ENCODE results near the gene TRMT10B. TPM values are rescaled to one million over a fixed set of nuclear protein-coding genes. Genes with fewer than 3 reads are reported as not detected.

The TRMT10B gene
- total RNA-seq (10 to 100 TPM; 17.8 to 25.6 (median 21.6) TPM), total RNA-seq (6.0 to 25.7 (median 11.0) reads per million in 29 experiments)
- total RNA-seq (2013): 17.3 TPM

GRCh38 chr9:37753489-37754190 lies at the start of gene TRMT10B:
Gene TRMT10B, plus strand, starts transcription at chr9:37753805. Its CDS starts 8,127 bp downstream, at chr9:37761932.
- H3K4me1 ChIP-seq (ENCODE audit: control insufficient read depth in 1 of 2, extremely low read depth in 1 of 2, insufficient read depth in 2 of 2, low read length in 2 of 2): peaks cover 10 to 21% of the 10 kb centered on the region in 2 experiments
- peak within 1 kb of the TSS; percentile 77 to 97 for H3K4me3 ChIP-seq (ENCODE audit: control insufficient read depth in 1 of 2, extremely low read depth in 1 of 2, low read length in 1 of 2)
- H3K4me1 Mint-ChIP-seq: peaks cover 34 to 45% (median 43%) of the 10 kb centered on the region in 3 donors
- H3K27ac ChIP-seq (ENCODE audit: low read length): peak within 1 kb of the TSS; percentile 71
- H3K9me3 Mint-ChIP-seq: no peaks in the 10 kb centered on the region
- H3K36me3 Mint-ChIP-seq: no peaks in the 10 kb centered on the region
- ATAC-seq (replicated peaks in 1 of 4) (peak; percentile 94 to 96 (median 95)), DNase-seq (peak; percentile 37 to 82 (median 62))
- H3K27ac Mint-ChIP-seq: peak within 1 kb of the TSS; percentile 89 to 90
- POLR2A ChIA-PET: interaction anchor here in 1 of 2 donors (0.6 kb wide), 1 partner anchor 11 kb away, joined by 3 read pairs; no protein-coding TSS in a partner anchor
- no peaks in the 10 kb centered on the region for H3K27me3 ChIP-seq (replicated peaks in 1 of 2; ENCODE audit: control insufficient read depth in 2 of 2, extremely low read depth in 1 of 2, insufficient read depth in 2 of 2, low read length in 1 of 2)
- H3K36me3 ChIP-seq (ENCODE audit: control insufficient read depth in 2 of 2, extremely low read depth in 1 of 2, insufficient read depth in 1 of 2, low read length in 1 of 2): peaks cover 0 to 4% of the 10 kb centered on the region in 2 donors
- WGBS (ENCODE audit: insufficient coverage): 0% methylated on average over 25 of the region's 40 CpGs
- H3K9me3 ChIP-seq: no peaks in the 10 kb centered on the region
- no peaks in the 10 kb centered on the region for H3K27me3 Mint-ChIP-seq
- peak within 1 kb of the TSS; percentile 95 to 97 (median 96) for H3K4me3 Mint-ChIP-seq
- CTCF ChIA-PET: interaction anchor here in 1 of 2 donors (0.7 kb wide), 2 partner anchors 28 to 37 kb away, joined by 5 to 6 read pairs; no protein-coding TSS in a partner anchor

DNA sequence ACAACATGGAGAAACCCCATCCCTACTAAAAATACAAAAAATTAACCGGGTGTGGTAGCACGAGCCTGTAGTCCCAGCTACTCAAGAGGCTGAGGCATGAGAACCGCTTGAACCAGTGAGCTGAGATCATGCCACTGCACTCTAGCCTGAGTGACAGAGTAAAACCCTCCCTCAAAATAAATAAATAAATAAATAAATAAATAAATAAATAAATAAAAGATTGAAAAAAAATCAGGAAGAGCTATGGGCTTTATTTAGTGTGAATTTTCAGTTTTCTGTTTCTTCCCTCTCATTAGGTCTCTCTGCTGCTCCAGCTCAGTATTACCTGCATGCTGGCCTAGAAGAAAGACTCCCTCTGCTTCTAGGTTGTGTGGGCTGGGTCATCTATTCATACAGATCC lies 47.8 kb upstream of the TRMT10B start:
- H3K4me1 ChIP-seq (ENCODE audit: control insufficient read depth in 1 of 2, extremely low read depth in 1 of 2, insufficient read depth in 2 of 2, low read length in 2 of 2): no peaks in the 10 kb centered on the region
- DNase-seq (no peak), ATAC-seq (replicated peaks in 1 of 4) (no peak)
- WGBS (ENCODE audit: insufficient coverage): no CpG with 5 or more reads among the region's 3 CpGs
- no peak overlapping the region for H3K27ac Mint-ChIP-seq
- H3K27me3 Mint-ChIP-seq: peaks cover 24 to 25% of the 10 kb centered on the region in 2 donors
- ChIA-PET CTCF (no interaction called here), POLR2A (no interaction called here)
- no peak overlapping the region for H3K27ac ChIP-seq (ENCODE audit: low read length)
- H3K9me3 ChIP-seq: no peaks in the 10 kb centered on the region
- no peak overlapping the region for H3K4me3 Mint-ChIP-seq
- H3K4me1 Mint-ChIP-seq: no peaks in the 10 kb centered on the region
- H3K36me3 Mint-ChIP-seq: no peaks in the 10 kb centered on the region
- H3K36me3 ChIP-seq (ENCODE audit: control insufficient read depth in 2 of 2, extremely low read depth in 1 of 2, insufficient read depth in 1 of 2, low read length in 1 of 2): no peaks in the 10 kb centered on the region
- H3K4me3 ChIP-seq (ENCODE audit: control insufficient read depth in 1 of 2, extremely low read depth in 1 of 2, low read length in 1 of 2): no peak overlapping the region
- no peaks in the 10 kb centered on the region for H3K9me3 Mint-ChIP-seq
- peaks cover 0 to 5% of the 10 kb centered on the region in 2 experiments for H3K27me3 ChIP-seq (replicated peaks in 1 of 2; ENCODE audit: control insufficient read depth in 2 of 2, extremely low read depth in 1 of 2, insufficient read depth in 2 of 2, low read length in 1 of 2)

- POLR2A ChIA-PET: no interaction called here
- no peaks in the 10 kb centered on the region for H3K4me1 Mint-ChIP-seq
- peaks cover 20 to 25% of the 10 kb centered on the region in 2 donors for H3K27me3 Mint-ChIP-seq
- no peak for DNase-seq
- H3K4me1 ChIP-seq (ENCODE audit: control insufficient read depth in 1 of 2, extremely low read depth in 1 of 2, insufficient read depth in 2 of 2, low read length in 2 of 2): no peaks in the 10 kb centered on the region
- ATAC-seq (replicated peaks in 1 of 4): no peak
- no peaks in the 10 kb centered on the region for H3K9me3 Mint-ChIP-seq
- H3K27ac Mint-ChIP-seq: no peak overlapping the region
- WGBS (ENCODE audit: insufficient coverage): 78% methylated on average over 1 of the region's 3 CpGs
- no peak overlapping the region for H3K4me3 ChIP-seq (ENCODE audit: control insufficient read depth in 1 of 2, extremely low read depth in 1 of 2, low read length in 1 of 2)
- peaks cover 0 to 5% of the 10 kb centered on the region in 2 experiments for H3K27me3 ChIP-seq (replicated peaks in 1 of 2; ENCODE audit: control insufficient read depth in 2 of 2, extremely low read depth in 1 of 2, insufficient read depth in 2 of 2, low read length in 1 of 2)
- H3K4me3 Mint-ChIP-seq: no peak overlapping the region
- CTCF ChIA-PET: no interaction called here
- H3K36me3 Mint-ChIP-seq: no peaks in the 10 kb centered on the region
- H3K36me3 ChIP-seq (ENCODE audit: control insufficient read depth in 2 of 2, extremely low read depth in 1 of 2, insufficient read depth in 1 of 2, low read length in 1 of 2): no peaks in the 10 kb centered on the region
- no peaks in the 10 kb centered on the region for H3K9me3 ChIP-seq
- no peak overlapping the region for H3K27ac ChIP-seq (ENCODE audit: low read length)
Observed at GRCh38 chr9:37706290-37706689, 47.3 kb upstream of the TRMT10B start.

- H3K36me3 Mint-ChIP-seq: no peaks in the 10 kb centered on the region
- no peak overlapping the region for H3K27ac Mint-ChIP-seq
Observed at GRCh38 chr9:37707748-37708147, 45.9 kb upstream of the TRMT10B start.

GRCh38 chr9:37710046-37710445 lies 43.6 kb upstream of the TRMT10B start:
- H3K4me1 Mint-ChIP-seq: no peaks in the 10 kb centered on the region
- Histone ChIP-seq H3K9me3 (no peaks in the 10 kb centered on the region), H3K27ac (ENCODE audit: low read length) (no peak overlapping the region), H3K36me3 (ENCODE audit: control insufficient read depth in 2 of 2, extremely low read depth in 1 of 2, insufficient read depth in 1 of 2, low read length in 1 of 2) (no peaks in the 10 kb centered on the region), H3K4me3 (ENCODE audit: control insufficient read depth in 1 of 2, extremely low read depth in 1 of 2, low read length in 1 of 2) (no peak overlapping the region), H3K4me1 (ENCODE audit: control insufficient read depth in 1 of 2, extremely low read depth in 1 of 2, insufficient read depth in 2 of 2, low read length in 2 of 2) (no peaks in the 10 kb centered on the region), H3K27me3 (replicated peaks in 1 of 2; ENCODE audit: control insufficient read depth in 2 of 2, extremely low read depth in 1 of 2, insufficient read depth in 2 of 2, low read length in 1 of 2) (peaks cover 0 to 5% of the 10 kb centered on the region in 2 experiments)
- no peak overlapping the region for H3K27ac Mint-ChIP-seq
- peaks cover 10 to 29% of the 10 kb centered on the region in 2 donors for H3K27me3 Mint-ChIP-seq
- CTCF ChIA-PET: interaction anchor here in 1 of 2 donors (0.6 kb wide), 1 partner anchor 45 kb away, joined by 5 read pairs; no protein-coding TSS in a partner anchor
- no CpG with 5 or more reads among the region's 3 CpGs for WGBS (ENCODE audit: insufficient coverage)
- H3K36me3 Mint-ChIP-seq: no peaks in the 10 kb centered on the region
- DNase-seq (no peak), ATAC-seq (replicated peaks in 1 of 4) (no peak)
- H3K9me3 Mint-ChIP-seq: no peaks in the 10 kb centered on the region
- POLR2A ChIA-PET: no interaction called here
- H3K4me3 Mint-ChIP-seq: no peak overlapping the region

More at GRCh38 chr9:37707748-37708147, 45.9 kb upstream of the TRMT10B start:
- CTCF ChIA-PET: no interaction called here
- Mint-ChIP-seq H3K4me3 (no peak overlapping the region), H3K27me3 (peaks cover 10 to 25% of the 10 kb centered on the region in 2 donors), H3K4me1 (no peaks in the 10 kb centered on the region), H3K9me3 (no peaks in the 10 kb centered on the region)
- H3K4me3 ChIP-seq (ENCODE audit: control insufficient read depth in 1 of 2, extremely low read depth in 1 of 2, low read length in 1 of 2): no peak overlapping the region
- ATAC-seq (replicated peaks in 1 of 4) (no peak), DNase-seq (no peak)
- no peak overlapping the region for H3K27ac ChIP-seq (ENCODE audit: low read length)
- no peaks in the 10 kb centered on the region for H3K4me1 ChIP-seq (ENCODE audit: control insufficient read depth in 1 of 2, extremely low read depth in 1 of 2, insufficient read depth in 2 of 2, low read length in 2 of 2)
- no peaks in the 10 kb centered on the region for H3K36me3 ChIP-seq (ENCODE audit: control insufficient read depth in 2 of 2, extremely low read depth in 1 of 2, insufficient read depth in 1 of 2, low read length in 1 of 2)
- H3K27me3 ChIP-seq (replicated peaks in 1 of 2; ENCODE audit: control insufficient read depth in 2 of 2, extremely low read depth in 1 of 2, insufficient read depth in 2 of 2, low read length in 1 of 2): peaks cover 0 to 5% of the 10 kb centered on the region in 2 experiments
- POLR2A ChIA-PET: no interaction called here
- no peaks in the 10 kb centered on the region for H3K9me3 ChIP-seq
- WGBS (ENCODE audit: insufficient coverage): 83% methylated on average over 1 of the region's 4 CpGs

DNA sequence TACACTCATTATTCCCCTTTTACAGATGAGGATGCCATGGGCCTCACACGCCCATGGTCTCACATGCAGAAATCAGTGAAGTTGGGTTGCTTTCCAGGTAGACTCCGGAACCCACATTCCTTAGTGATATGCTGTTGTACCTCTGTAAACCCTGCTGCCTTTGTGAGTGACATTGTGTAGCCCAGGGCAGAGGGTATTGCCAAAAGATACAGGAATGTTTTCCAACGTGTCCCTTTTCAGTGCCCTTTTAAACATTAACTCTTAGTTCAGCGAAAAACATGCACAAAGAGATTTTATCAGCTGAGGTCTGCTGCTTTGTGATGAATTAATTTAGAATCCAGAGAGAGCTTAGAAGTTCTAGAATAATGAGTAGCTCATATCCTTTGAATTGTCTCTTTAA lies 38.3 kb upstream of the TRMT10B start:
- 100% methylated on average over 2 of the region's 4 CpGs for WGBS (ENCODE audit: insufficient coverage)
- H3K4me1 ChIP-seq (ENCODE audit: control insufficient read depth in 1 of 2, extremely low read depth in 1 of 2, insufficient read depth in 2 of 2, low read length in 2 of 2): no peaks in the 10 kb centered on the region
- H3K4me1 Mint-ChIP-seq: no peaks in the 10 kb centered on the region

More for the DNA sequence above, 38.3 kb upstream of the TRMT10B start:
- ATAC-seq (replicated peaks in 1 of 4): no peak
- Mint-ChIP-seq H3K4me3 (no peak overlapping the region), H3K27ac (no peak overlapping the region), H3K9me3 (no peaks in the 10 kb centered on the region), H3K27me3 (peaks cover 13 to 23% of the 10 kb centered on the region in 2 donors), H3K36me3 (no peaks in the 10 kb centered on the region)
- ChIA-PET CTCF (no interaction called here), POLR2A (interaction anchor here in 1 of 2 donors (0.5 kb wide), 1 partner anchor 23 kb away, joined by 3 read pairs; no protein-coding TSS in a partner anchor)
- no peaks in the 10 kb centered on the region for H3K9me3 ChIP-seq
- peaks cover 0 to 4% of the 10 kb centered on the region in 2 experiments for H3K27me3 ChIP-seq (replicated peaks in 1 of 2; ENCODE audit: control insufficient read depth in 2 of 2, extremely low read depth in 1 of 2, insufficient read depth in 2 of 2, low read length in 1 of 2)
- no peaks in the 10 kb centered on the region for H3K36me3 ChIP-seq (ENCODE audit: control insufficient read depth in 2 of 2, extremely low read depth in 1 of 2, insufficient read depth in 1 of 2, low read length in 1 of 2)
- H3K27ac ChIP-seq (ENCODE audit: low read length): no peak overlapping the region
- no peak for DNase-seq
- no peak overlapping the region for H3K4me3 ChIP-seq (ENCODE audit: control insufficient read depth in 1 of 2, extremely low read depth in 1 of 2, low read length in 1 of 2)

All from T-cell (primary cell).